Sciatic nerve (tissue), 1 donor: ENCODE data around the gene NPIPA1. TPM values are rescaled to one million over a fixed set of nuclear protein-coding genes. Genes with fewer than 3 reads are reported as not detected.

Experiments used
- microRNA-seq: library from miRNA; unstranded; fragments of <30 nt; microRNA quantifications from one replicate; pipeline ENCODE4 v1.2.0, GENCODE V29; 2020
- total RNA-seq: library from RNA; stranded (reverse); fragmentation: NEBNext Ultra II Directional; extraction: Animal tissue kit (Norgen Biotek cat#: 25700); gene quantifications from one replicate; pipeline ENCODE4 v1.2.1, GENCODE V29; 2021
- donor health status: DM: no; HTN: no; CAD: no.

Gene NPIPA1
- total RNA-seq, 1 donor from 2014 or later: 214 TPM

Small RNAs within 50 kb of the gene (microRNA-seq; reads per million reads assigned to microRNA genes)
- gene MIR3180-1: not detected
- not detected for gene MIR3670-1
- gene MIR6511A1: not detected
- not detected for gene MIR6770-1

Other genes starting within 250 kb of the NPIPA1 start
- gene PLA2G10, start 243.1 kb upstream of the NPIPA1 start, total RNA-seq: not detected
- 9.0 TPM for gene NPIPA3, start 234.0 kb upstream of the NPIPA1 start, total RNA-seq
- gene NPIPA2, start 194.9 kb upstream of the NPIPA1 start, total RNA-seq: 9.8 TPM
- 52.2 TPM for gene NOMO1, start 103.7 kb upstream of the NPIPA1 start, total RNA-seq
- 58.6 TPM for gene PDXDC1, start 37.6 kb downstream of the NPIPA1 start, total RNA-seq
- gene NTAN1, start 118.6 kb downstream of the NPIPA1 start, total RNA-seq: 47.4 TPM
- 28.8 TPM for gene RRN3, start 156.8 kb downstream of the NPIPA1 start, total RNA-seq